WTC11 (cell line): ENCODE measurements around the gene EPO. TPM values are rescaled to one million over a fixed set of nuclear protein-coding genes. Genes with fewer than 3 reads are reported as not detected.
A peak's percentile ranks its signal among the peaks of the same experiment; 100 is the strongest.

ENCODE experiments used
- ATAC-seq: fragments of 200-7000 bp; cut with Tn5 transposase; 2 replicates; pipeline ENCODE4 v1.10.0; 2021; ENCODE audit warnings: mild to moderate bottlenecking, moderate library complexity
- CTCF ChIA-PET: fragments of 300-600 bp; sonication (Branson Sonifier 250); formaldehyde crosslinking; loops from one replicate; lab custom pipeline; 2021; ENCODE audit warnings: antibody characterized with exemption; lab: Charles Lee
- POLR2A ChIA-PET: fragments of 350-600 bp; sonication (Branson Sonifier 250); formaldehyde crosslinking; loops from one replicate; lab custom pipeline; 2021; ENCODE audit warnings: antibody characterized with exemption; lab: Charles Lee
- DNase-seq: peaks from one replicate; pipeline ENCODE4 v3.0.0; 2021; ENCODE audit warnings: low spot score
- H3K27ac Mint-ChIP-seq: 2 replicates; pipeline ENCODE4 v1.8.0; 2021; ENCODE audit warnings: mixed read lengths
- H3K27me3 Mint-ChIP-seq: 2 replicates; pipeline ENCODE4 v1.8.0; 2021; ENCODE audit warnings: low read depth, mild to moderate bottlenecking, moderate library complexity, mixed read lengths
- H3K36me3 Mint-ChIP-seq: 2 replicates; pipeline ENCODE4 v1.8.0; 2021; ENCODE audit warnings: mixed read lengths
- H3K4me1 Mint-ChIP-seq: 2 replicates; pipeline ENCODE4 v1.8.0; 2022; ENCODE audit warnings: mixed read lengths
- H3K4me3 Mint-ChIP-seq: 2 replicates; pipeline ENCODE4 v1.8.0; 2021; ENCODE audit warnings: mild to moderate bottlenecking, moderate library complexity, mixed read lengths
- H3K9me3 Mint-ChIP-seq: 2 replicates; pipeline ENCODE4 v1.8.0; 2021; ENCODE audit warnings: mixed read lengths
- AFF4 ChIP-seq: sonication (generic); formaldehyde crosslinking; IDR thresholded peaks from 2 replicates; pipeline ENCODE4 v1.8.1; 2023; ENCODE audit warnings: mild to moderate bottlenecking, missing genetic modification reagents, borderline replicate concordance
- ATF6 ChIP-seq: sonication (generic); formaldehyde crosslinking; IDR thresholded peaks from 2 replicates; pipeline ENCODE4 v1.8.1; 2023; ENCODE audit warnings: mild to moderate bottlenecking, missing genetic modification reagents
- CREM ChIP-seq: sonication (generic); formaldehyde crosslinking; IDR thresholded peaks from 2 replicates; pipeline ENCODE4 v1.8.1; 2022; ENCODE audit warnings: mild to moderate bottlenecking, missing genetic modification reagents, moderate library complexity
- FOXJ3 ChIP-seq: sonication (generic); formaldehyde crosslinking; IDR thresholded peaks from 2 replicates; pipeline ENCODE4 v1.9.0; 2021; ENCODE audit warnings: missing genetic modification reagents, mild to moderate bottlenecking, borderline replicate concordance
- FOXP1 ChIP-seq: sonication (generic); formaldehyde crosslinking; IDR thresholded peaks from 2 replicates; pipeline ENCODE4 v1.8.0; 2022; ENCODE audit warnings: missing genetic modification reagents, mild to moderate bottlenecking, moderate library complexity, borderline replicate concordance
- GABPB1 ChIP-seq: sonication (generic); formaldehyde crosslinking; IDR thresholded peaks from 2 replicates; pipeline ENCODE4 v1.8.1; 2023; ENCODE audit warnings: mild to moderate bottlenecking, missing genetic modification reagents
- KAT7 ChIP-seq: sonication (generic); formaldehyde crosslinking; IDR thresholded peaks from 2 replicates; pipeline ENCODE4 v1.8.1; 2023; ENCODE audit warnings: missing genetic modification reagents, mild to moderate bottlenecking, borderline replicate concordance
- NFYB ChIP-seq: sonication (generic); formaldehyde crosslinking; conservative IDR thresholded peaks from 2 replicates; pipeline ENCODE4 v1.8.0; 2022; ENCODE audit warnings: low read depth, missing genetic modification reagents
- NR1H2 ChIP-seq: sonication (generic); formaldehyde crosslinking; IDR thresholded peaks from 2 replicates; pipeline ENCODE4 v1.9.0; 2021; ENCODE audit warnings: mild to moderate bottlenecking, moderate library complexity, missing genetic modification reagents
- NR2C2 ChIP-seq: sonication (generic); formaldehyde crosslinking; IDR thresholded peaks from 2 replicates; pipeline ENCODE4 v1.8.0; 2022; ENCODE audit warnings: mild to moderate bottlenecking, missing genetic modification reagents
- NR3C1 ChIP-seq: sonication (generic); formaldehyde crosslinking; conservative IDR thresholded peaks from 2 replicates; pipeline ENCODE4 v1.8.1; 2023; ENCODE audit warnings: low read depth, mild to moderate bottlenecking, missing genetic modification reagents
- OVOL2 ChIP-seq: fragments of 250-450 bp; sonication (Bioruptor Pico); IDR thresholded peaks from 2 replicates; pipeline ENCODE4 v1.9.0; 2021; ENCODE audit warnings: mild to moderate bottlenecking, borderline replicate concordance
- SMAD3 ChIP-seq: sonication (generic); formaldehyde crosslinking; IDR thresholded peaks from 2 replicates; pipeline ENCODE4 v1.8.0; 2022; ENCODE audit warnings: missing genetic modification reagents, mild to moderate bottlenecking, borderline replicate concordance
- TCF7 ChIP-seq: sonication (generic); formaldehyde crosslinking; IDR thresholded peaks from 2 replicates; pipeline ENCODE4 v1.8.0; 2022; ENCODE audit warnings: mild to moderate bottlenecking, low read depth, missing genetic modification reagents, moderate library complexity
- ZNF219 ChIP-seq: sonication (generic); formaldehyde crosslinking; IDR thresholded peaks from 2 replicates; pipeline ENCODE4 v1.8.0; 2023; ENCODE audit warnings: missing genetic modification reagents, mild to moderate bottlenecking, borderline replicate concordance
- ZNF263 ChIP-seq: sonication (generic); formaldehyde crosslinking; IDR thresholded peaks from 2 replicates; pipeline ENCODE4 v1.8.1; 2022; ENCODE audit warnings: low read depth, mild to moderate bottlenecking, moderate library complexity, missing genetic modification reagents
- ZNF396 ChIP-seq: fragments of 250-450 bp; sonication (Bioruptor Pico); IDR thresholded peaks from 2 replicates; pipeline ENCODE4 v1.8.0; 2021; ENCODE audit warnings: mild to moderate bottlenecking, moderate library complexity, borderline replicate concordance
- ZNF416 ChIP-seq: fragments of 250-450 bp; sonication (Bioruptor Pico); IDR thresholded peaks from 2 replicates; pipeline ENCODE4 v1.9.0; 2021; ENCODE audit warnings: mild to moderate bottlenecking, inconsistent platforms
- ZNF423 ChIP-seq: fragments of 250-450 bp; sonication (Bioruptor Pico); IDR thresholded peaks from 2 replicates; pipeline ENCODE4 v2.1.2; 2022; ENCODE audit warnings: mild to moderate bottlenecking, moderate library complexity
- ZNF532 ChIP-seq: fragments of 250-450 bp; sonication (Bioruptor Pico); IDR thresholded peaks from 2 replicates; pipeline ENCODE4 v1.9.0; 2021; ENCODE audit warnings: mild to moderate bottlenecking, borderline replicate concordance
- ZNF671 ChIP-seq: fragments of 250-450 bp; sonication (Bioruptor Pico); IDR thresholded peaks from 2 replicates; pipeline ENCODE4 v1.8.0; 2021; ENCODE audit warnings: mild to moderate bottlenecking
- total RNA-seq: library from RNA; stranded (reverse); gene quantifications from 3 replicates; pipeline ENCODE4 v1.2.3, GENCODE V29; 2021
- TF ChIP-seq, protein P1 (sequence below): fragments of 250-450 bp; sonication (Bioruptor Pico); IDR thresholded peaks from 2 replicates; pipeline ENCODE4 v1.8.0; 2021; ENCODE audit warnings: mild to moderate bottlenecking
- TF ChIP-seq, protein P2 (sequence below): fragments of 250-450 bp; sonication (Bioruptor Pico); conservative IDR thresholded peaks from 2 replicates; pipeline ENCODE4 v1.9.0; 2021; ENCODE audit warnings: mild to moderate bottlenecking

EPO gene
- total RNA-seq, 1 experiment from 2014 or later: 0.63 TPM

DNA sequence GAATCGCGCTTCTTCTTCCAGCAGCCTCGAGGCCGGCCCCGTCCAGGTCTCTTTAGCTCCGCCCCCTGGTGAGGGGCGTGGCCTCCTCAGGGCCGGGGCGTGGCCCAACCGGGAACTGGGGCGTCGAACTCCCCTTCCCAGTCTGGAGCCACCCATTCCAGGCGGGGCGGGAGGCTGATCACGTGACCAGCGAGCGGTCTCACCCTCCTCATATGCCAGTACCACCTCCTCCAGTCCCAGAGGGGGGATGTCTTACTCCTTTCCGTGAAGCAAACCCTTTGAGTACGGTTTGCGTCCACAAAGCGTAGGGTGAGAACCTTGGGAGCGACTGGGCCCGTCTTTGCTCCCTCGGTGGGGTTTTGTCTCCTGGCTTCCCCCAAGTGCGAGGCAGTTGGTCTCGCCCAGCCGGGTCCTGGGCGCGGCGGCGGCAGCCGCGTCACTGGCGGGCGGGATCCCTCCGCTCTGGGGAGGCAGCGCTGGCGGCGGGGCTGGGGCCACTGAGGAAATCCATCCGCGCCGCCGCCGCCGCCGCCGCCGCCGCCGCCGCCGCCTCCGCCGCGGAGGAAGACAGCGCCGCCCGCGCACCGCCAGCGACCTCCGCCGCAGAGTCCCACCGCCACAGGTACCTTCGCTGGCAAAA, 46.8 kb upstream of the EPO start, which contains the start of gene GNB2:
Gene GNB2, plus strand, starts transcription at position 439 of the 640 bp plus-strand sequence. CDS start 2,526 bp downstream, outside the sequence.
- DNase-seq (peak; percentile 100), ATAC-seq (peak; percentile 77)
- POLR2A ChIA-PET: interaction anchor here (0.6 to 1.0 kb wide), 7 partner anchors 10 to 223 kb away, joined by 3 to 5 read pairs (median 3); partner anchors contain the start of genes FBXO24 and MOSPD3
- Mint-ChIP-seq H3K4me3 (peak within 1 kb of the TSS; percentile 88), H3K9me3 (no peaks in the 10 kb centered on the region), H3K36me3 (peaks cover 5% of the 10 kb centered on the region), H3K27ac (peak within 1 kb of the TSS; percentile 92), H3K4me1 (peaks cover 4% of the 10 kb centered on the region), H3K27me3 (peaks cover 39% of the 10 kb centered on the region)
- CTCF ChIA-PET: interaction anchor here (0.7 to 1.6 kb wide), 10 partner anchors 17 to 126 kb away, joined by 3 to 24 read pairs (median 6); partner anchors contain the start of genes ACTL6B, MOSPD3, POP7 and TFR2
- TF ChIP-seq GABPB1 (CRISPR knock-in tag) (no peak), NR1H2 (CRISPR knock-in tag) (no peak), NR3C1 (CRISPR knock-in tag) (no peak), TCF7 (CRISPR knock-in tag) (no peak), ZNF263 (no peak), ZNF423 (CRISPR knock-in tag) (no peak), NFYB (CRISPR knock-in tag) (no peak; the same call in 1 of the 2 replicates), ZNF416 (no peak), ZNF532 (no peak), OVOL2 (no peak), KAT7 (CRISPR knock-in tag) (0 out of 2 replicates have a peak, but pooled peaks have one; percentile 71), CREM (CRISPR knock-in tag) (peak; percentile 75; the same call in 1 of the 2 replicates), AFF4 (CRISPR knock-in tag) (no peak), NR2C2 (CRISPR knock-in tag) (no peak), ZNF396 (CRISPR knock-in tag) (no peak), SMAD3 (no peak), FOXJ3 (CRISPR knock-in tag) (no peak), ZNF671 (CRISPR knock-in tag) (no peak), ATF6 (CRISPR knock-in tag) (no peak), ZNF219 (no peak), FOXP1 (CRISPR knock-in tag) (no peak; the same call in 1 of the 2 replicates)
- TF ChIP-seq, protein P1, sequence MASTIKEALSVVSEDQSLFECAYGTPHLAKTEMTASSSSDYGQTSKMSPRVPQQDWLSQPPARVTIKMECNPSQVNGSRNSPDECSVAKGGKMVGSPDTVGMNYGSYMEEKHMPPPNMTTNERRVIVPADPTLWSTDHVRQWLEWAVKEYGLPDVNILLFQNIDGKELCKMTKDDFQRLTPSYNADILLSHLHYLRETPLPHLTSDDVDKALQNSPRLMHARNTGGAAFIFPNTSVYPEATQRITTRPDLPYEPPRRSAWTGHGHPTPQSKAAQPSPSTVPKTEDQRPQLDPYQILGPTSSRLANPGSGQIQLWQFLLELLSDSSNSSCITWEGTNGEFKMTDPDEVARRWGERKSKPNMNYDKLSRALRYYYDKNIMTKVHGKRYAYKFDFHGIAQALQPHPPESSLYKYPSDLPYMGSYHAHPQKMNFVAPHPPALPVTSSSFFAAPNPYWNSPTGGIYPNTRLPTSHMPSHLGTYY (CRISPR knock-in tag): no peak
- TF ChIP-seq, protein P2, sequence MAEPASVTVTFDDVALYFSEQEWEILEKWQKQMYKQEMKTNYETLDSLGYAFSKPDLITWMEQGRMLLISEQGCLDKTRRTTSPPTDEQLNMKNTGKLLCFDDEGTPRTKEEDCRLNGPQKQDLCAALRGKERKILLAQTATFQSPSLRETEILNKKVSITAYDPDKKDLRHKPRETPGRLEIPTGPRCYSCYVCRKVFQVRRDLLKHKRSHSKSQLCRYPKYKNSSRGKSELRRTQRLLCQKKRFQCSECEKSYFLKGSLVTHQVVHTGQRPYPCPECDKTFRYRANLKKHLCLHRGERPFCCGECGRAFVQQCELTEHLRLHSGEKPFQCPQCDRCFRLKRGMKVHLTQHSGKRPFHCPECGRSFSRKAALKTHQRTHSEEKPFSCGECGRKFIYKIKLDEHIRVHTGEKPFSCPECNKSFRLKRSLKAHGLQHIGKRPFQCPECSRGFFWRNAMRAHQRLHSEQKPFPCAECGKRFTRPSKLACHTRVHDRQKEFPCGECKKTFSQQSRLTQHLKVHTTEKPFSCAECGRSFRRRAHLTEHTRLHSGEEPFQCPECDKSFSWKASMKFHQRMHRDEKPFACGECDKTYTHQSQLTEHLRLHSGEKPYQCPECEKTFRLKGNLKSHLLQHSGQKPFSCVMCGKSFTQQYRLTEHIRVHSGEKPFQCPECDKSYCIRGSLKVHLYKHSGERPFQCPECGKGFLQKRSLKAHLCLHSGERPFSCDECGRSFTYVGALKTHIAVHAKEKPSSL (CRISPR knock-in tag): no peak
